ENCODE measurements around the gene LAG3.

Gene LAG3

DNA sequence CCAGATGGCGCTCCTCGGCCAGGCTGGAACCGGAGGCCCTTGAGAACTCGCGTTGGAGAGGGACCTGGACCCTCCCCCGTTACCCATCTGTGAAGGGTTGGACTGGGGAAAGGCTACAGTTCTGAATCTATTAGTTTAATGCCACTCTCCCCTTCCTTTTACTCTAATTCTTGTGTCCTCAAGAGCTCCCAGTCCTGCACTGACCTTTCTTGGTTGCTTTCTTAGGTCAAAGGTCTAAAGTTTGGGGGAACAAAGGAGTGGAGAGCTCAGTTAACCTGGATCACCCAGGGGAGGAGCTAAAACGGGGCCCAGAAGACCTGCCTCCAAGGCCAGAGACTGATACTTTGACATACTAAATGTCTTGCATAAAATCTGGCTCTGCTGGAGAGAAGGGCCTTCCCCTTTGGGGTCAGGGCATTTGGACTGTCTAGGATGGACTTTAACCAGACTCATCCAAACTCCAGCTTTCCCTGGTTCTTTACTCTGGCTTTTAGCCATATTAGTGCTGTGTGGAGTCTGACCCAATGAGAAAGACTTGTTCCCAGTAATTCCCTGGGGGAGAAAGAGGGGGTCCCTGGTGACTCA is 18.5 kb upstream of the LAG3 start:
- no peak for DNase-seq

DNA sequence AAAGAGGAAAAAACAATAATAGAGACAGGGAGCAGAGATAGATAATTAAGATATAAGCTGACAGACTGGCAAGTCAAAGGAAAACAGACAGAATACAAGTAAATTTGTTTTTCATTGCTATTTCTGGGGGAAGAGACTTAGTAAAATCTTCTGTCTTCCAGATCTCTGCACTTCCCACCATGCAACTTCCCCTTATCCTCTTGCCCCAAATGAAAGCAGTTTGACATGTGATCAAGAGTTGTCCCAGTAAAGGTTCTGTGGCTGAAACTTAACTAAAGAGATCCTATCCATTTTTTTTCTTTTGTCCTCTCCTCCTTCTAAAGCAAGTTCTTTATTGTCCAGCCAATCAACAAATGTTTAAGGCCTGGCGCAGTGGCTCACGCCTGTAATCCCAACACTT is 17.9 kb upstream of the LAG3 start:
- DNase-seq = no peak

DNA sequence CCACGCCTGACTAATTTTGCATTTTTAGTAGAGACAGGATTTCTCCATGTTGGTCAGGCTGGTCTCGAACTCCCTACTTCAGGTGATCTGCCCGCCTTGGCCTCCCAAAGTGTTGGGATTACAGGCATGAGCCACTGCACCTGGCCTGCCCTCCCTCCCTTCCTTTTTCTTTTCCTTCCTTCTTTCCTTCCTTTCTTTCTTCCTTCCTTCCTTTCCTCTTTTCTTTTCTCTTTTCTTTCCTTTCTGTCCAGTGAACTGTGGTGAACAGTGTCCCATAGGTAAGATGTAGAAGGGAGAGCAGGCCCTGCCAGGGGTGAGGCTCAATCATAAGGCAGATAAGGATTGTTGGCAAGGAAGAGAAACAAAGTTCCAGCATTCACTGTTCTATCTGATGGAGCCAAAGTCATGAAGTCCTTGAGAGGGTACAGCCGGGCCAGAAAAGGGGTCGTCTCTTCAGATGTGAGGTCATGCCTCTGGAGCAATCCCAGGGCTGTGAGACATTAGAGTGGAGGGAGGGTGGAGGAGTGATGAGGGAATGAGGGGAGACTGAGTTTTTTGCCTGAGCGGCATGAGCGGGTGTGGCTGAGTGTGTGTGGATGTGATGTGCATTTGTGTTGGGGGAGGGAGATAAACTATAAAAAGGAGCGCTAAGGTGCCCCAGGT is 15.2 kb upstream of the LAG3 start:
- DNase-seq = no peak

DNA sequence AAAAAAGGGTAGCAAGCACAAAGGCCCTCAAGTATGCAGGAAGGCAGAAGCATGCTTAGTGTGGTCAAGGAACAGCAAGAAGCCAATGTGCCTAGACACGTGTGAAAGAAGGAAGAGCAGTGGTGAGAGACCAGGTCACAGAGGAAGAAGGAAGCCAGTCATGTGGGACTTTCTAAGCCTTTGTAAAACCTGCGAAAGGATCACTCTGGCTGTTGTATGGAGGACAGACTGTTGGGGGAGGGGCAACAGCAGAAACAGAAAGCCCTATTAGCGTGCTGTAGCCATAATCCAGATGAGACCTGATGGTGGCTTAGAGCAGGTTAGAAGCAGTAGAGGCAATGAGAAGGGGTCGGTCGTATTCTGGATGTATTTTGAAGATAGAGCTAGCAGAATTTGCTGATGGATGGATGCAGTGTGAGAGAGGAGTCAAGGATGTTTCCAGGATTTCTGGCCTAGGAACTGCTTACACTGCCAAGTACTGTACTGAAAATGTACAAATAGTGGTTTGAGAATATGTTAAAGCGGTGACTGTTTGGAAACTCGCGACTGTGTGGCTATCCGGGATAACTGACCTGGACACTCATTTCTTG is 13.7 kb upstream of the LAG3 start:
- DNase-seq = no peak

DNA sequence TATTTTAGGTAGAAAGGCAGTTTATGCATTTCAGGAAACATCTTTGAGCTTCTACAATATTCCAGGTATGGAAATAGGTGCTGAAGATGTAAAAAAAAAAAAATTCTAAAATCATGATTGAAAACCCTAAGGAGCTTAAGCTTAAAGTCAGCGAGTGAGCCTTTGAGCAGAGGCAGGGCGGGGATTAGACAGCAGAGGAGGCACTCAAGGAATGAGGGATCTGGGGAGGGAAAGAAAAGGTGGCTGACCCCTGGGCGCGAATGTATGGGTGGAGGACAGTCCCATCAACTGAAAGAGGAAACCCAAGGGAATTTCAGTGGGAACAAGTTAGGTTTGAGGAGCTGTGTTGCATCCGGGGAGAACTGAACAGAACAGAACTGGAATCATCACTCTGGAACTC is 12.6 kb upstream of the LAG3 start:
- DNase-seq = no peak

DNA sequence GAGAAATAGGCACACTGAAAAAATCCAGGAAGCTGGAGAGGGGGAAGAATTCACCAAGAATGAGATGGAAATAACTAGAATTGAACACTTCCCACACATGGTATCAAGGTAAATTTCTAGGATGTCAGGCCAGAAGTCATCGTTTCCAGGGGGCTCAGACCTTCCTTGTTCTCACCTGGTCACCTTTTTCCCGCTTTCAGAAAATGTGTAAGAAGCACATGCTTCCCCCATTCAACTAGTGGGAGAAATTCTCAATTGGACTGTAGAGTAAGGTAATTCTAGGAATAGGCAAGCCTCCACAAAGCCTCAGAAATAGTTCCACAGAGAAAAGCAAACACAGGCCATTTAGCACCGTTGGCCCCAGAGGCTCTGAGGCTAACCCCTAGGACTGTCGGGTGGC is 8.9 kb upstream of the LAG3 start:
- DNase-seq = no peak

DNA sequence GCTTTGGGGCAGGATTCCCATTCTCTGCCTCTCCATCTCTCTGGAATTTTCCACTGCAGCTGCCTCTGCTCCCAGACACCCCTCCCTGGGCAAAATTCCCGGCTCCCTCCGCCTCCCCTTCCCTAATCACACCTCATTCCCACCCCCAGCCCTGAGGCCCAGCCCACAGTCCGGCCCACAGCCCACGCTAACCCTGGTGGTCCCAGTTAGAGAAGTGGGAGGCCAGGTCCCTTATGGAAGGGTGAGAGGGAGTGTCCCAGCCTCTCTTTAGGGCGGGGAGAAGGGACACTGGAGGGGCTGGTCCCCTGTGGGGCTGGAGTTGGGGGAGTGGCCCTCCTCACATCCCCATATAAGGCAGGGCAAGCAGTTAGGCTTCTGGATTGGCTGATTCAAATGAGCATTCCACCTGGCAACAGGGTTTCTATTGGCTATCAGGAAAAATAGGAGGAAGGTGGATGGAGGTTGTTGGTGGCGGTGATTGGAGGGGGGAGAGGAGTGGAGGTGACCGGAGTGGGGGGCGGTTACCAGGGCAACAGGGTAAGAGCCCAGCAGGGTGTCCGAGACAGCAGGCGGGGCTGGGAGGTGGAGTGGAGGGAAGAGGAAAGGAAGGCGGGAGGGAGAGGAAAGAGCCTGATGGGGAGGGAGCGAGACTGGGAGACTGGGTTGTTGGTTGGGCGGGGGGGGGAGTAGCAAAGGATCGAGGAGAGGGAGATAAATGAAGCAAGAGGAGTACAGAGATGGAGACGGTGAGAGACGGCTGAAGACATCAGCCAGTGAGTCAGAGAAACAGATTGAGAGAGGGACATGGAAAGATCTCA is 8.1 kb upstream of the LAG3 start:
- DNase-seq = peak; percentile 100

DNA sequence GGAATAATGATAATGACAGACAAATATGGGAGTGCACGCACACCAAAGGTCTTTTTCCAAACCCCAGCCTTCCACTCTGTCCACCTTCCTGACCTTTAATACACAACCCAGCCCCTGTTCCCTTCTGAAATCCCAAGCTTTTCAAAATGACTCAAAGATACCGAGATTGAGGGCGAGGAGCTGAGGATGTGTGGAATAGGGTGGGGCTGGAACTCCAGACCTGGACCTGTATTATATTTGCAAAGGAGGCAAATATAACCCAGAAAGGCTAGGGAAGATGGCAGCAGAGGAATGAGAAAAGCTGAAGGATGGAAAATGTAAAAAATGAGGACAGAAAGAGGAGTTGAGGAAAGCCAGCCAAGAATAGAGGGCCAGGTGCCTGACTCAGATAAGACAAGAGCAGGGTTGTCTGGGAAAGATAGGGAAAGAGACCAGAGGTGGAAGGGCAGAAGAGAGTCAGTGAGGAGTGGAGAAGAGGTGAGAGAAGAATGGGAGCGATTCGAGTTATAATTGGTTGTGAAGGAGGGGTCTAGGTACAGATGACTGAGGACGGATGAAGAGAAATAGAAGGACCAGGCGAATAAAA is 7.2 kb upstream of the LAG3 start:
- DNase-seq = no peak

DNA sequence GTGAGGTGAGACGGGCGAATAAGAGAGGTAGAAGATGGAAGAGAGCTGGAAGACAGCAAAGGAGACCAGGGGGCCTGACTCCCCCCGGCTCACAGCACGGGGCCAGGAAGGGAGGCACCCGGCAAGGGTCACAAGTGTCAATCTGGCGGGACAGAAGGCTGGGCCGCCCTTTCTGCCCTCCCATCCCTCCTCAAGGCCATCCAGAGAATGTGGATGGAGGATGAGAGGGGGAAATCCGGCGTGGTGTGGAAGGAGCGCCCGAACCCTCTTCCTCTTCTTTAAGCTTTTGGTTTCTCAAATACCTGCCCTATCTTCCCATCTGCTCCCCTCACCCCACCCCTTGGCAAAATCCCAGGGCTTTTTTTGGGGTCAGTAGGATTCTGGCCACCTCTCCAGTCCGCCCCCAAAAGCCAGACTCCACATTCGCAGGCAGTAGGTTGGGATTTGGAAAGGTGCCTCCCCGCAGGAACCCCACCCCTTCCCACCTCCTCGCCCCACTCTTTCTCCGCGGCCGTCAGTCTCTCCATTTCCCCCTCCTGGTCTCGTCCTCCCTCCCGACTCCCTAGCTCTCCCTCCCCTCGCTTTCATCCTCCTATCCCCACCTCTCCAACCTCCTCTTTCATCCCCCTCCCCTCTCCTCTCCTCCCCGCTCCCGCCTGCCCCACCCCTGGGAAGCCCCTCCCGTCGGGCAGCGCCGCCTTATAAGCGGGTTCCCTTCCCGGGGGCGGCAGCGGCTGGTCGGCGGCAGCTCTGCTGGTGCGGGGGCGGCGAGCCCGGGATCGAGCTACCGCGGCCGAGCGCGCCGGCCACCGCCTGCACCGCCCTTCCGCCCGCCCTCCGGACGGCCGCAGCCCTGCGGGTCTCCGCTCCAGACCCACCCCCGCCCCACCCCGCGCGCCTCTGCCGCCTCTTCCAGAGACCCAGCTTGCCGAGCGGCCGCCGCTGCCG is 6.4 kb upstream of the LAG3 start, which contains the start of gene PTMS:
PTMS (plus strand) TSS at position 730 of the 948 bp plus-strand sequence. CDS start 343 bp downstream, outside the sequence.
- peak; percentile 97 for DNase-seq

DNA sequence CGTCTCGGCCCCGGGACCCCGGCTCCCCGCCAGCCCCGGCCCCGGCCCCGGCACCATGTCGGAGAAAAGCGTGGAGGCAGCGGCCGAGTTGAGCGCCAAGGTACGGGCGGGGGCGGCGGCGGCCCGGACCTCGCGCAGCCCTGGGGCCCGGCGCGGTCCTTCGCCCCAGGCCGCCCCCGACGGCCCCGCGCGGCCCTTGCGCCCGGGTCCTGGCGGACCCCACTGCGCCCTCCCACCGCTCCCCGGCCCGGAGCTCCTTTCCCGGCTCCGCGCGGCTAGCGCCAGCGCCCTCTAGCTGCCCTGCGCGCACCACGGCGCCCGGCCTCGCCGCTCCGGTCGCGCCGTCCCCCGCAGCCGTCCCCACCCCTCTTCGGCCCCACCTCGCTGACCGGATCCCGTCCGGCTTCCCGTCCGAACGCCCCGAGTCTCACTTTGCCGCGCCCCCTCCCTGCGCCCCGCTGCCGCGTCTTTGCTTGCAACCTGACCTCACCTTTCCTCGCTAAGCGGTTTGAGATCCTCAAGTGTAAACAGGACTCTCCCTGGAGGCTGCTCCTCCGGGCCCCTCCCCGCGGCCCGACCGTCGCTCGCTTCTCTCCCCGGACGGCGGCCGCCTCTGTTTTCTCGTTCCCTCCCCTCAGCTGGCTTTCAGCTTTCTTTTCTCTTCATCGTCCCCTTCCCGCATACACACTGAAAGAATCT is 5.5 kb upstream of the LAG3 start:
- DNase-seq = peak; percentile 51

DNA sequence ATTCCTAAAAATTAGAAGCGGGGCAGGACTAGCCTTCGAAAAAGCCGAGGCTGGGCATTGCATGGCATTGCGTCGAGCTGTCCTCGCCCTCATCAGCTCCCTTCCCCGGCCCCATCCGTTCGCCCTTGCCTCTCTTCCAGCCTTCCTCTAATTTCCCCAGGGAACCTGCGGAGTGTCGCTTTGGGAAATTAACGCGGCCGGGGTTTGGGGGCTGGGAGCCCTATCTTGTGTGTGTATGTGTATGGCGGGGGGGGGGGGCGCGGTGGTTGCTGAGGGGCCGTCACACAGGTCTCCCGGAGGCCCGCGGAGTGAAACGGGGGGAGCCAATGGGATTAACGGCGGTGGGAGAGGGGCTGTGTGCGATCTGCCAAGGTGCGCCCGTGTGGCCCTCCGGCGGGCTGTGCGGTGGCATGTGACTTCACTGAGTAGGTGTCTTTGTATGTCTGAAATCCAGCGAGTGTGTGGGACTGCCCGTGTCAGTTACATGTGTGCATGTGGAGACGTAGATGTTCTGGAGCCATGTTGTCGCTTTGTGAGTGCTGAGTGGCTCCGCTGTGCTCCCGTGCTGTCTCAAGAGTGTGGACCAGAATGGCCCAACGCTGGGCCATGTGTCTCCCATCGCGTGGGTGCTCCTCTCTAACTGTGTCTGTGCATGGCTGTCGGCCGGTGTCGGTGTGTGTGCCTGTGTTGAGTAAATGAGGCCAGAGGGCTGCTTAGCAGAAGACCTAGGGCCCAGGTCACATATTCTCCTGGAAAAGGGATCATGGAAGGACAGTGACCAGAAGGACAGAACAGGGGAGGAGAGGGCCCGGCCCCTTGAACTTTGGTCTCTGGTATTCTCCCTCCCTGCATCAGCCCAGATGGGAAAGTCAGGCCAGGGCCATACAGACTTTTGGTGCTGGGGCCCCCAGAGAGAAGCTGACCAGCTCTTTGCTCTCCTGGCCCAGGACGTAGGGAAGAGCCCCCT is 4.7 kb upstream of the LAG3 start:
- no peak for DNase-seq

DNA sequence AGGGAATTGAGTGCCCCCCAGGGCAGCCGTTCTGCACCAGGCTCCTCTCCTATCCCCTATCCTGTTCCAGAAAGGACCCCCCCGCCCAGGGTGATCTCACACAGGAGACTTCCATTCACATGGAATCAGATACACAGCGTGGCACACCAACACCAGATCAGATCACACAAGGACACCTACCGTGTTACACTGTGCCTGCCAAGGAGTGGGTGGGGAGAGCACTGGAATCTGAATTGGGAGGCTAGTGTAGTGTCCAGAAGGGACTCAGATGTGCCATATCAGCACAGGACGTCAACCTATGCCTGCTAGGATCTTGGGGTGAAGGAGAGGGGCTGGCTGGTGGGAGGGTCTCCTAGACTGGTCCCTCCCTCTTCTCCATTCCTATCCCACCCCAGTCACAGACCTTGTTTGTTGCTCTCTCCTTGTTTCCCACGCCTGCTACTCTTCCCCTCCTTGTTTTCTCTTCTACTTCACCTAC is 3.8 kb upstream of the LAG3 start:
- DNase-seq = no peak

DNA sequence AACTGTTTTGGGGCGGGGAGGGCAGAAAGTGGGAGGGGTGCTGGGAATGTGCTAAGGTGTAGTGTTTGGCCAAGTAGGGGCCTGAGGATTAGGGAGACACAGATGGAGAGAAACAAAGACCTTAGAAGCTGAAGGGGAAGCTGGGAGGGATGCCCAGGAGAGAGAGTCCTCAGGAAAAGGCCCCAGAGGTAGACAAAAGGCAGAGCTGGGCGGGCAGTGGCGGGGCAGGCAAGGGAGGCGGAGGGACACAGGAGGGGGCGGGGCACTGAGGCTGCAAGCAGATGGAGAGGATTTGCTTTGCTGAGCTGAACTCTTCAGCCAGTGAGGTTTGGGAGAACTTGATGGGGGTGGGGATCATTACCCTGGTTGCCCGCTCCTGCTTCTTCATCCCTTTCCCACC is 3.3 kb upstream of the LAG3 start:
- DNase-seq = peak; percentile 36

DNA sequence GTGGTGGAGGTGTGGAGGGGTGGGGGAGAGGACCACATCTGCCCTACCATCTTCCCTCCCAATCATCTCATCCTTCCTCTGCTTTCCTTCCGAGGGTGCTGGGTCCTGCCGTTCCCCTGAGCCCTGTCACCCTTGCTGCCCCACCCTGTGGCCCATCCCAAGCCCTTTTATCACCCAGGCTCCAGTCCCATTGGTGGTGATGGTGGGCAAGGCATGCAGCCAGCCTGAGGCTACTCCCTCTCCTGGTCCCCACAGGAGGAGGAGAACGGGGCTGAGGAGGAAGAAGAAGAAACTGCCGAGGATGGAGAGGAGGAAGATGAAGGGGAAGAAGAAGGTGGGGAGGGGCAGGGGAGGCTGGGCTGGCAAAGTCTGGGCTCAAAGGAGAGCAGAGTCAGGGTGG is 2.7 kb upstream of the LAG3 start:
- no peak for DNase-seq

DNA sequence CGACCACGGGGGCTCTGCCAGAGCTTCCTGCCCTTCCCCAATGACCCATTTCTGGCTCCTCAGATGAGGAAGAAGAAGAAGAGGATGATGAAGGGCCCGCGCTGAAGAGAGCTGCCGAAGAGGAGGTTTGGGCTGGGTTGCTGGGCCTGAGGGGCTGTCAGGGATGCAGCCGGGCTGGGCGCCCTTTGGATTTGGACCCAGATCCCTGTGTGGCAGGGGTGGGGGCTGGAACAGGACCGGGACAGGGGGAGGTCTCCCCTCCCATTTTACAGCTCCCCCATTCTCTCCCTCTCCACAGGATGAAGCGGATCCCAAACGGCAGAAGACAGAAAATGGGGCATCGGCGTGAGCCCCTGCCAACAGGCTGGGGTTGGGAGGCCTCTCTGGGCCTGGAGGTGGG is 2.2 kb upstream of the LAG3 start:
- DNase-seq = no peak

DNA sequence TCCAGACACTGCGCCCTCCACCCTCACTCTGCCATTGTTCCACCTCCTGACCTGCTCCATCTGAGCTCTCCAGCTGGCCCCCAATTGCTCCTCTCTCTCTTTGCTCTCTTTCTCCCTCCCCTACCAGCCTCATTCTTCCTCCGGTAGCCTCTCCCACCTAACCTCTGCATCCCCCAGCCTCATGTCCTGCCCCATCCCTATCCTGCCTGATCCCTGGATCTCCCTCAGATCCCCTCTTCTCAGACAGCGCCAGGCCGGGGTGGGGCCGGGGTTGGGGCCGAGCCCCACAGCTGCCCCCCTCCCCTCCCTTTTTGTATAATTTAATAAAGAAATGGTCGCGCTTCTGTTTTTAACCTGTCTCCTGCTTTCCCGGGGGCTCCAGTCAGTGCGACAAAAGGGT is 1.7 kb upstream of the LAG3 start:
- no peak for DNase-seq

DNA sequence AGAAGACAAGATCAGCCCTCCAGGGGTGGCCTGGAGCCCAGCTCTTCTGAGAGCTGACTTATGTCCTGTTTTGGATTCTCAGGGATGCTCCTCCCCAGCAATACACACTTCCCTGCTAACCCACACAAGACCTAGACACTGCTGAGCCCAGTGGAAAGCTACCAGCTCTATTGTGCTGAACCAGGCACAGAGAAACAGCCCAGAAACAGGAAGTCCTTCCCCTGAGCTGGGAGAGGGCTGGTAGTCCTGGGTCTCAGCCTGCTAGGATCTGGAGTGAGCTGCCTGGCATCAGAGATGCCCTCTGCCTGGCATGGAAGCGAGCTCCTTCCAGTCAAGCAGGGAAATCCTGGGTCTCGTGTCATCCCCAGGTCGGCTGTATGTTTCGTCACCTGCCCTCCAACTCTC is 1.2 kb upstream of the LAG3 start:
- no peak for DNase-seq

DNA sequence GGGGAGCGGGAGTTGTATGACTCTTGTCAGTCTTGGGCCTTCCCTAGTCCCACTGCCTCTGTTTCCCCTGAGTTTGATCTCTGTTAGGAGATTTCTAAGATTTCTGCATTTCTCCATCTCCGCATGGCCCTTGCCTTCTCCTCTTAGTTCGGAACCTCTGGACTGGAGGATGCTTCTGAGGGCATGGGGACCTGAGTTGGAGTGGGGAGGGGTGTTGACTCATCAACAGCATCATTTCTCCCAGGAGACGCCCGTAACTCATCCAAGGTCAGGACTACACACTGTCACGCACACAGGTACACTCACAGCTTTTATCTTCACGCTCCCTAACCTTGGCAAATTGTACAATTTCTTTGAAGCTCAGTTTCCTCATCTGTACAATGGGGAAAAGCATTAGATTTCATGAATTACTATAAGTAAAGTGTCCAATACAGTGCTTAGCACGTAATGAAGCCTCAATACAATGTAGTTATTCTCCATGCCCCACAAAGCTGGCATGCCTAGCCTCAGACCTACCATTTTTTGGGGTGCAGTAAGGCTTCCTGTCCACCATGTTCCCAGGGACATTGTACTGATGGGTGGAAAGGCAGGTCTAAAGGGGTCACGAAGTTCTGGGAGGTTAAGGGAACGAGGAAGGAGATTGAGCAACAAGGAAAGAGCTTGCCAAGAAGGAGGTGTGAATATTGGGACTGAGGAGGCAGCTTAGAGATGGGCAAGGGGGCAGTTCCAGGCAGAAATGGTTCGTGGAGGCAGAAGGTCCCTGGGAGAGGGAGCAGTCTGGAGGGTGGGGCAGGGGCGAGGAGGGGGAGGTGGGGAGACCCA is 600 bp upstream of the LAG3 start:
- no peak for DNase-seq
